Activated CD4-positive, CD25-positive, alpha-beta regulatory T cell treated with anti-CD3 and anti-CD28 coated beads, Interleukin-2, amount 50 U/mL, for 24 hours (primary cell): Measurements from ENCODE around the gene ALLC.

ENCODE experiments used
- ATAC-seq, 2 donors: fragments of 150-1000 bp; cut with Tn5 transposase; one replicate each; pipeline ENCODE4 v1.10.0; 2021; ENCODE audit warnings: mild to moderate bottlenecking in 1 of 2, moderate library complexity in 1 of 2

The ALLC gene

GRCh38 chr2:3656762-3657721, 958 bp upstream of the ALLC start:
- no peak for ATAC-seq

GRCh38 chr2:3659447-3660432, 1.7 kb downstream of the ALLC start:
- no peak for ATAC-seq

- peak in 1 of 2 donors; percentile 20 for ATAC-seq
Observed at GRCh38 chr2:3660640-3661039, 2.6 kb downstream of the ALLC start.

GRCh38 chr2:3661149-3661660, 3.2 kb downstream of the ALLC start:
- no peak for ATAC-seq

- ATAC-seq, result no peak
Observed at GRCh38 chr2:3662239-3662638, 4.2 kb downstream of the ALLC start.

GRCh38 chr2:3664118-3664517, 6.1 kb downstream of the ALLC start:
- ATAC-seq, result no peak

GRCh38 chr2:3664925-3665324, 6.9 kb downstream of the ALLC start:
- no peak for ATAC-seq

- ATAC-seq, result no peak
Observed at GRCh38 chr2:3665886-3666612, 8.0 kb downstream of the ALLC start.

- no peak for ATAC-seq
Observed at GRCh38 chr2:3666613-3666975, 8.6 kb downstream of the ALLC start.

- ATAC-seq, result peak in 1 of 2 donors; percentile 10
Observed at GRCh38 chr2:3667151-3667631, 9.2 kb downstream of the ALLC start.

GRCh38 chr2:3669656-3670055, 11.7 kb downstream of the ALLC start:
- no peak for ATAC-seq

GRCh38 chr2:3670376-3670775, 12.4 kb downstream of the ALLC start:
- ATAC-seq, result no peak

- ATAC-seq, result no peak
Observed at GRCh38 chr2:3670941-3671340, 12.9 kb downstream of the ALLC start.

GRCh38 chr2:3672861-3673678, 15.1 kb downstream of the ALLC start:
- no peak for ATAC-seq

GRCh38 chr2:3674066-3674845, 16.3 kb downstream of the ALLC start:
- ATAC-seq, result no peak

GRCh38 chr2:3675687-3676086, 17.7 kb downstream of the ALLC start:
- no peak for ATAC-seq

- ATAC-seq, result no peak
Observed at GRCh38 chr2:3677436-3677835, 19.4 kb downstream of the ALLC start.

- ATAC-seq, result no peak
Observed at GRCh38 chr2:3678212-3678611, 20.2 kb downstream of the ALLC start.

GRCh38 chr2:3679180-3679579, 21.2 kb downstream of the ALLC start:
- no peak for ATAC-seq

GRCh38 chr2:3679616-3680393, 21.8 kb downstream of the ALLC start:
- no peak for ATAC-seq
